HG02852 (cell line): ENCODE measurements around the gene TXNL4A.
"Not testable (repeated sequence)": the region's sequence is repeated elsewhere in the genome, so short reads cannot be mapped to it uniquely, and the experiment has no call there.

ENCODE experiments used
- ATAC-seq: cut with Tn5 transposase; IDR thresholded peaks from one replicate; pipeline ENCODE4 v1.9.1; 2021; ENCODE audit warnings: mild to moderate bottlenecking, moderate library complexity; ENCODE audit not compliant: unreplicated experiment

TXNL4A gene

GRCh38 chr18:79999701-80000100 is 11.3 kb upstream of the TXNL4A start:
- ATAC-seq, result not testable (repeated sequence)

- no peak for ATAC-seq
These were observed 3.1 kb upstream of the TXNL4A start for GRCh38 chr18:79991494-79991893.

GRCh38 chr18:79989195-79989497 is 783 bp upstream of the TXNL4A start:
- ATAC-seq, result no peak

- peak; percentile 63 for ATAC-seq
These were observed 302 bp downstream of the TXNL4A start for GRCh38 chr18:79988071-79988450.

- no peak for ATAC-seq
These were observed 797 bp downstream of the TXNL4A start for GRCh38 chr18:79987566-79987965.

GRCh38 chr18:79986726-79987125 is 1.6 kb downstream of the TXNL4A start:
- no peak for ATAC-seq

GRCh38 chr18:79985172-79985571 is 3.2 kb downstream of the TXNL4A start:
- no peak for ATAC-seq

GRCh38 chr18:79983793-79984192 is 4.6 kb downstream of the TXNL4A start:
- ATAC-seq, result no peak

GRCh38 chr18:79983253-79983652 is 5.1 kb downstream of the TXNL4A start:
- ATAC-seq, result no peak

GRCh38 chr18:79982736-79983135 is 5.6 kb downstream of the TXNL4A start:
- no peak for ATAC-seq

GRCh38 chr18:79980585-79980984 is 7.8 kb downstream of the TXNL4A start:
- no peak for ATAC-seq

GRCh38 chr18:79979843-79980242 is 8.5 kb downstream of the TXNL4A start:
- no peak for ATAC-seq

- ATAC-seq, result no peak
These were observed 12.2 kb downstream of the TXNL4A start for GRCh38 chr18:79975985-79976680.

GRCh38 chr18:79975043-79975442 is 13.3 kb downstream of the TXNL4A start:
- ATAC-seq, result no peak

- ATAC-seq, result no peak
These were observed 14.2 kb downstream of the TXNL4A start for GRCh38 chr18:79974025-79974654.

- ATAC-seq, result no peak
These were observed 14.8 kb downstream of the TXNL4A start for GRCh38 chr18:79973517-79973916.

- ATAC-seq, result no peak
These were observed 15.6 kb downstream of the TXNL4A start for GRCh38 chr18:79972720-79973119.

- no peak for ATAC-seq
These were observed 16.4 kb downstream of the TXNL4A start for GRCh38 chr18:79971986-79972385.

- no peak for ATAC-seq
These were observed 17.0 kb downstream of the TXNL4A start for GRCh38 chr18:79971211-79971952.

- ATAC-seq, result no peak
These were observed 17.8 kb downstream of the TXNL4A start for GRCh38 chr18:79970419-79971133.

GRCh38 chr18:79965119-79965902 is 23.1 kb downstream of the TXNL4A start:
- ATAC-seq, result no peak
